Keratinocyte (primary cell): ENCODE measurements around the gene ABTB1. TPM values are rescaled to one million over a fixed set of nuclear protein-coding genes. Genes with fewer than 3 reads are reported as not detected.

Experiments used
- DNase-seq: peaks from one replicate; pipeline ENCODE4 v3.0.0-alpha.2; 2011; ENCODE audit warnings: low read depth, missing footprints, low spot score
- FAIRE-seq: peaks from 2 replicates; lab custom pipeline; 2011; peaks lifted over from hg19 to GRCh38; lab: Jason Lieb, UNC
- H2AFZ ChIP-seq: 2 replicates; pipeline ENCODE4 v1.6.0; 2012; ENCODE audit warnings: low read length, control low read depth, inconsistent platforms; ENCODE audit not compliant: control insufficient read depth
- H3K27ac ChIP-seq: 2 replicates; pipeline ENCODE4 v1.5.1; 2011; ENCODE audit warnings: low read length; ENCODE audit not compliant: control insufficient read depth, insufficient read depth
- H3K27me3 ChIP-seq: 3 replicates; pipeline ENCODE4 v1.6.0; 2011; ENCODE audit warnings: low read length; ENCODE audit not compliant: control insufficient read depth, insufficient read depth; ENCODE audit errors: extremely low read depth
- H3K36me3 ChIP-seq, 2 experiments: 2 replicates in 1 of 2; 3 replicates in 1 of 2; pipeline ENCODE4 v1.5.1; 2011; ENCODE audit warnings: low read length in 2 of 2, mild to moderate bottlenecking in 1 of 2; ENCODE audit not compliant: control insufficient read depth in 2 of 2, insufficient read depth in 2 of 2; ENCODE audit errors: extremely low read depth in 1 of 2
- H3K4me1 ChIP-seq: 3 replicates; pipeline ENCODE4 v1.5.1; 2011; ENCODE audit warnings: low read length; ENCODE audit not compliant: control insufficient read depth, insufficient read depth; ENCODE audit errors: extremely low read depth
- H3K4me2 ChIP-seq: 3 replicates; pipeline ENCODE4 v1.6.0; 2011; ENCODE audit warnings: low read depth, low read length; ENCODE audit not compliant: control insufficient read depth, insufficient read depth; ENCODE audit errors: extremely low read depth
- H3K4me3 ChIP-seq, 3 experiments: fragments of 200-600 bp in 1 of 3; sonication (generic) in 1 of 3; 2 replicates in 2 of 3; 3 replicates in 1 of 3; pipeline ENCODE4 v1.5.1; 2011 to 2016; ENCODE audit warnings: low read length in 3 of 3, mild to moderate bottlenecking in 3 of 3, control low read depth in 2 of 3, inconsistent platforms in 1 of 3, low read depth in 1 of 3, mixed read lengths in 1 of 3, mixed run types in 1 of 3, moderate library complexity in 1 of 3; ENCODE audit not compliant: control insufficient read depth in 2 of 3, insufficient read depth in 2 of 3; ENCODE audit errors: extremely low read depth in 1 of 3
- H3K79me2 ChIP-seq: 2 replicates; pipeline ENCODE4 v1.6.0; 2012; ENCODE audit warnings: low read length; ENCODE audit not compliant: control insufficient read depth, insufficient read depth
- H3K9ac ChIP-seq: 3 replicates; pipeline ENCODE4 v1.6.0; 2011; ENCODE audit warnings: low read length; ENCODE audit not compliant: control insufficient read depth, insufficient read depth; ENCODE audit errors: extremely low read depth
- H3K9me1 ChIP-seq: 3 replicates; pipeline ENCODE4 v1.6.0; 2011; ENCODE audit warnings: low read length; ENCODE audit not compliant: control insufficient read depth, insufficient read depth; ENCODE audit errors: extremely low read depth
- H3K9me3 ChIP-seq: 2 replicates; pipeline ENCODE4 v1.5.1; 2012; ENCODE audit warnings: low read depth, low read length; ENCODE audit not compliant: control insufficient read depth
- H4K20me1 ChIP-seq: 3 replicates; pipeline ENCODE4 v1.6.0; 2011; ENCODE audit warnings: low read length; ENCODE audit not compliant: control insufficient read depth, insufficient read depth; ENCODE audit errors: extremely low read depth
- EZH2 ChIP-seq: IDR thresholded peaks from one replicate; pipeline ENCODE4 v1.6.1; 2012; ENCODE audit warnings: inconsistent platforms, mild to moderate bottlenecking, low read length, moderate library complexity
- dilution Hi-C: fragments of 300-500 bp; cut with MboI; formaldehyde crosslinking; loops from one replicate; pipeline ENCODE4 v1.7.0; 2020; ENCODE audit warnings: low sequenced_read_pairs; ENCODE audit not compliant: extremely low pct_ligation_motif_present
- polyA minus RNA-seq, 3 experiments: library from RNA; depleted of rRNA, polyadenylated mRNA; stranded (reverse); fragments of >200 nt; gene quantifications; 1 replicate in 1 of 3; 2 replicates in 1 of 3; 3 replicates in 1 of 3; pipeline ENCODE4 v1.2.3, GENCODE V29; 2011
- polyA plus RNA-seq, 5 experiments: library from polyadenylated mRNA; depleted of rRNA in 3 of 5; stranded (reverse) in 3 of 5; stranded (forward) in 1 of 5; unstranded in 1 of 5; fragments of >200 nt; gene quantifications; 1 replicate in 1 of 5; 2 replicates in 3 of 5; 3 replicates in 1 of 5; pipeline versions ENCODE4 v1.2.1 to v1.2.3, GENCODE V29; 2011 to 2012; ENCODE audit warnings: missing spikeins in 2 of 5, low read depth in 1 of 5, low replicate concordance in 1 of 5
- TF ChIP-seq, protein P1 (sequence below), 3 experiments: IDR thresholded peaks in 1 of 3; conservative IDR thresholded peaks in 1 of 3; optimal IDR thresholded peaks in 1 of 3; 2 replicates in 2 of 3; 3 replicates in 1 of 3; pipeline versions ENCODE3 to v1.5.1; 2011; ENCODE audit warnings: low read length in 3 of 3, mild to moderate bottlenecking in 3 of 3, moderate library complexity in 2 of 3, control low read depth in 1 of 3, inconsistent platforms in 1 of 3; ENCODE audit not compliant: insufficient read depth in 2 of 3; ENCODE audit errors: extremely low read depth in 1 of 3

ABTB1 gene
- polyA plus RNA-seq: 11.6 to 15.2 TPM (median 13.7 TPM) in 3 replicates
- polyA plus RNA-seq (2011; ENCODE audit: low read depth): 7.0 TPM
- polyA plus RNA-seq (2011; cell fraction: cytosol; rRNA removed): 5.4 and 12.1 TPM in 2 replicates
- polyA plus RNA-seq (2011; cell fraction: nucleus; rRNA removed): 34.4 and 39.2 TPM in 2 replicates
- polyA plus RNA-seq (2012; ENCODE audit: low replicate concordance): 11.3 and 11.7 TPM in 2 replicates
- 12.9 to 26.2 TPM (median 19.6 TPM) in 3 replicates for polyA minus RNA-seq
- polyA minus RNA-seq (2011; cell fraction: cytosol; rRNA and poly(A)+ RNA removed): 18.6 TPM
- polyA minus RNA-seq (2011; cell fraction: nucleus; rRNA and poly(A)+ RNA removed): 8.8 and 11.6 TPM in 2 replicates

DNA sequence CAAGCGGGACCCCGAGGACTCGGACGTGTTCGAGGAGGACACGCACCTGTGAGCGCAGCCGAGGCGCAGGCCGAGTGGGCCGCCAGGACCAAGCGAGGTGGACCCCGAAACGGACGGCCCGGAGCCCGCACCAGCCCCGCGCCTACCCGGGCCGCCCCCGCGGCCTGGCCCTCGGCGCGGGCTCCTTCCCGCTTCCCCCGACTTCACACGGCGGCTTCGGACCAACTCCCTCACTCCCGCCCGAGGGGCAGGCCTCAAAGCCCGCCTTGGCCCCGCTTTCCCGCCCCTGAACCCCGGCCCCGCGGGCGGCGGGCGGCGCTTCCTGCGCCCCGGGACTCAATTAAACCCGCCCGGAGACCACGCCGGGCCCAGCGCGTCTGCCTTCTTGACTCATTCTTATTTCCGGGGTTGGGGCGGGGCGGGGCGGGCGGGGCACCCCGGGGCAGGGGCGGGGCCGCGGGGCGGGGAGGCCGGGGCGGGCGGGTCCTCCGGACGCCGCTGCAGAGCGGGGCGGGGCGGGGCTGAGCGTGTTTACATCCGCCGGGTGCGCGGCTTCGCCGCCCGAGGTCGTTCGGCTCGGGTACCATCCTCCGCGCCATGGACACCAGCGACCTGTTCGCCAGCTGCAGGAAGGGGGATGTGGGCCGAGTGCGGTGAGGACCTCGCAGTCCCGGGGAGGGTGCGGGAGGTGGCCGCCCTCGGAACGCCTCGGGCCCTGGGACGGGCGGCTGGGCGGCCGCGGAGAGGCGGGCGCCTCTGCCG is at the start of gene ABTB1:
Gene ABTB1 (plus strand): TSS at position 524 of the 762 bp plus-strand sequence. CDS start 74 bp downstream, at position 598.
- H3K4me1 ChIP-seq: peaks cover 26% of the 10 kb centered on the region
- H2AFZ ChIP-seq: peak within 1 kb of the TSS; percentile 86
- FAIRE-seq (no peak), DNase-seq (no peak)
- H3K27me3 ChIP-seq: no peaks in the 10 kb centered on the region
- TF ChIP-seq EZH2: no peak
- TF ChIP-seq, protein P1, sequence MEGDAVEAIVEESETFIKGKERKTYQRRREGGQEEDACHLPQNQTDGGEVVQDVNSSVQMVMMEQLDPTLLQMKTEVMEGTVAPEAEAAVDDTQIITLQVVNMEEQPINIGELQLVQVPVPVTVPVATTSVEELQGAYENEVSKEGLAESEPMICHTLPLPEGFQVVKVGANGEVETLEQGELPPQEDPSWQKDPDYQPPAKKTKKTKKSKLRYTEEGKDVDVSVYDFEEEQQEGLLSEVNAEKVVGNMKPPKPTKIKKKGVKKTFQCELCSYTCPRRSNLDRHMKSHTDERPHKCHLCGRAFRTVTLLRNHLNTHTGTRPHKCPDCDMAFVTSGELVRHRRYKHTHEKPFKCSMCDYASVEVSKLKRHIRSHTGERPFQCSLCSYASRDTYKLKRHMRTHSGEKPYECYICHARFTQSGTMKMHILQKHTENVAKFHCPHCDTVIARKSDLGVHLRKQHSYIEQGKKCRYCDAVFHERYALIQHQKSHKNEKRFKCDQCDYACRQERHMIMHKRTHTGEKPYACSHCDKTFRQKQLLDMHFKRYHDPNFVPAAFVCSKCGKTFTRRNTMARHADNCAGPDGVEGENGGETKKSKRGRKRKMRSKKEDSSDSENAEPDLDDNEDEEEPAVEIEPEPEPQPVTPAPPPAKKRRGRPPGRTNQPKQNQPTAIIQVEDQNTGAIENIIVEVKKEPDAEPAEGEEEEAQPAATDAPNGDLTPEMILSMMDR (optimal IDR thresholded peaks at IDR 0.05 in 1 of 3, IDR thresholded peaks at IDR 0.05 in 1 of 3, conservative IDR thresholded peaks at IDR 0.05 in 1 of 3; ENCODE audit: extremely low read depth in 1 of 3, insufficient read depth in 2 of 3, low read length in 3 of 3): no peak
- no peaks in the 10 kb centered on the region for H3K9me3 ChIP-seq
- H3K4me3 ChIP-seq: peak within 1 kb of the TSS; percentile 66 to 85 (median 73)
- dilution Hi-C loops: no loop called here
- no peaks in the 10 kb centered on the region for H4K20me1 ChIP-seq
- H3K9me1 ChIP-seq: no peaks in the 10 kb centered on the region
- peak within 1 kb of the TSS; percentile 81 for H3K9ac ChIP-seq
- no peaks in the 10 kb centered on the region for H3K79me2 ChIP-seq
- H3K27ac ChIP-seq: peak within 1 kb of the TSS; percentile 76
- H3K36me3 ChIP-seq: peaks cover 0 to 6% of the 10 kb centered on the region in 2 experiments
- peak within 1 kb of the TSS; percentile 85 for H3K4me2 ChIP-seq

DNA sequence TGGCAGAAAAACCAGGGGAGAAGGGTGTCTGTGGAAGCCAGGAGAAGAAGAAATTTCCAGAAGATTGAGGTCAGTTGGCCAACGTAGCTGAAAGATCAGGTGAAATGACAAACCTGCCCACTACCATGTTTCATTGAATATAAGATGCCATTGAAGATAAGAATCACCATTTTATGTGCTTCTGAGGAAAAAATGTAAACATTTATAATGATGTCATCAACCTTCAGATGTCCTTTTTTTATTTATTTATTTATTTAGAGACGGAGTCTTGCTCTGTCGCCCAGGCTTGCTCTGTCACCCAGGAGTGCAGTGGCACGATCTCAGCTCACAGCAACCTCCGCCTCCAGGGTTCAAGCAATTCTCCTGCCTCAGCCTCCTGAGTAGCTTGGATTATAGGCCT is 48.7 kb upstream of the ABTB1 start:
- dilution Hi-C loops: no loop called here
- FAIRE-seq: no peak
- Histone ChIP-seq H3K36me3 (peaks cover 0 to 9% of the 10 kb centered on the region in 2 experiments), H3K9me3 (no peaks in the 10 kb centered on the region), H4K20me1 (no peaks in the 10 kb centered on the region), H3K4me3 (no peak overlapping the region), H3K27ac (no peak overlapping the region), H3K79me2 (no peaks in the 10 kb centered on the region), H3K4me2 (no peak overlapping the region), H3K9ac (no peak overlapping the region), H3K4me1 (no peaks in the 10 kb centered on the region), H3K27me3 (peaks cover 11% of the 10 kb centered on the region), H3K9me1 (no peaks in the 10 kb centered on the region), H2AFZ (no peak overlapping the region)
- no peak for TF ChIP-seq EZH2
- TF ChIP-seq, protein P1 (optimal IDR thresholded peaks at IDR 0.05 in 1 of 3, IDR thresholded peaks at IDR 0.05 in 1 of 3, conservative IDR thresholded peaks at IDR 0.05 in 1 of 3; ENCODE audit: extremely low read depth in 1 of 3, insufficient read depth in 2 of 3, low read length in 3 of 3): no peak
- DNase-seq: no peak
